Measurements from ENCODE around the gene USF3. TPM values are rescaled to one million over a fixed set of nuclear protein-coding genes. Genes with fewer than 3 reads are reported as not detected.

The USF3 gene
- total and polyA plus RNA-seq, 9 of the 15 experiments (the other 6 are each of a cell fraction or from before 2014, with no cell fraction given), result 1.4 to 6.9 (median 3.1) TPM

DNA sequence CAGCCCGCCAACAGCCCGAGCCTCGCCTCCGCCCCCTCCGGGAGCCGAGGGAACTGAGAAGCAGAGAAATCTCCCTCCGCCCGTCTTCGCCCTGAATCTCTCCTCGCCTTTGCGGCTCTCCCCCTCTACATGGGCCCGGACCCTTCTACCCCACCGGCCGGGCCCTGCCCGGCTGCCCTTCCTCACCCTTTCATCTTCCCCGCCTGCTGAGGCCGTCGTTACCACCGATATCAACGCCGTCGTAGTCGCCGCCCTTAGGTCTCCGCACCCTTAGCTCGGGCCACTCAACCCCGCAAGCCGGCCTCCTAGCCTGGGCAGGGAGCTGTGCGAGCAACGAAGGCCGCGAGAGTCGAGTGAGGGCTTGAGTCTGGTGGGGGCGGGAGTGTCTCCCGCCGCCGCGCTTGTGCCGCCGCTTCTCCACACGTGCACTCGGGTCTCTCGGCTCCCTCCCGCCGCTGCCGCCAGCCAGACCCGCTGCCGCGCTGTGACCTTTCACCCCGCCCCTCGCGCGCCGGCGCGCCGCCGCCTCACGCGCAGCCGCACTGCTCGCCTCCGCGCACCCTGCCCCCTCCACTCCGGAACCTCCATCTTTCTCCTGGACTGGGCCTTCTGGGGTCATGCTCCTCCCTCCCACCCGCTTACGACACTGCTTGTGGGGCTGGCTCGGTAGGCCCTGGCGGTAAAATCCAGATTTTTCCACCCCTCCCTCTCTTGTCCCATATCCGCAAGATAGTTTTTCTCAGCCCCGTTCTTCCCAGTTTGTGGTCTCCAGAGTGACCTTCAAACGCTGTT lies 49.5 kb upstream of the USF3 start, which contains the start of gene NAA50 (continued):
- TF ChIP-seq, protein P1, sequence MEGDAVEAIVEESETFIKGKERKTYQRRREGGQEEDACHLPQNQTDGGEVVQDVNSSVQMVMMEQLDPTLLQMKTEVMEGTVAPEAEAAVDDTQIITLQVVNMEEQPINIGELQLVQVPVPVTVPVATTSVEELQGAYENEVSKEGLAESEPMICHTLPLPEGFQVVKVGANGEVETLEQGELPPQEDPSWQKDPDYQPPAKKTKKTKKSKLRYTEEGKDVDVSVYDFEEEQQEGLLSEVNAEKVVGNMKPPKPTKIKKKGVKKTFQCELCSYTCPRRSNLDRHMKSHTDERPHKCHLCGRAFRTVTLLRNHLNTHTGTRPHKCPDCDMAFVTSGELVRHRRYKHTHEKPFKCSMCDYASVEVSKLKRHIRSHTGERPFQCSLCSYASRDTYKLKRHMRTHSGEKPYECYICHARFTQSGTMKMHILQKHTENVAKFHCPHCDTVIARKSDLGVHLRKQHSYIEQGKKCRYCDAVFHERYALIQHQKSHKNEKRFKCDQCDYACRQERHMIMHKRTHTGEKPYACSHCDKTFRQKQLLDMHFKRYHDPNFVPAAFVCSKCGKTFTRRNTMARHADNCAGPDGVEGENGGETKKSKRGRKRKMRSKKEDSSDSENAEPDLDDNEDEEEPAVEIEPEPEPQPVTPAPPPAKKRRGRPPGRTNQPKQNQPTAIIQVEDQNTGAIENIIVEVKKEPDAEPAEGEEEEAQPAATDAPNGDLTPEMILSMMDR (IDR thresholded peaks at IDR 0.05 in 2 of 3, conservative IDR thresholded peaks at IDR 0.05 in 1 of 3; ENCODE audit: insufficient read depth in 2 of 3, low read depth in 1 of 3, low read length in 3 of 3), result peak in 2 of 3 experiments; percentile 24 to 28; a peak in 3 of 6 replicates
- TF ChIP-seq ETV5 (CRISPR knock-in tag; IDR thresholded peaks at IDR 0.05; ENCODE audit: low read depth), result no peak
- TF ChIP-seq HSF4 (CRISPR knock-in tag; IDR thresholded peaks at IDR 0.05; ENCODE audit: borderline replicate concordance), result no peak
- peak; percentile 77 for TF ChIP-seq MEIS2 (IDR thresholded peaks at IDR 0.05; ENCODE audit: partially characterized antibody)
- TF ChIP-seq, protein P2, sequence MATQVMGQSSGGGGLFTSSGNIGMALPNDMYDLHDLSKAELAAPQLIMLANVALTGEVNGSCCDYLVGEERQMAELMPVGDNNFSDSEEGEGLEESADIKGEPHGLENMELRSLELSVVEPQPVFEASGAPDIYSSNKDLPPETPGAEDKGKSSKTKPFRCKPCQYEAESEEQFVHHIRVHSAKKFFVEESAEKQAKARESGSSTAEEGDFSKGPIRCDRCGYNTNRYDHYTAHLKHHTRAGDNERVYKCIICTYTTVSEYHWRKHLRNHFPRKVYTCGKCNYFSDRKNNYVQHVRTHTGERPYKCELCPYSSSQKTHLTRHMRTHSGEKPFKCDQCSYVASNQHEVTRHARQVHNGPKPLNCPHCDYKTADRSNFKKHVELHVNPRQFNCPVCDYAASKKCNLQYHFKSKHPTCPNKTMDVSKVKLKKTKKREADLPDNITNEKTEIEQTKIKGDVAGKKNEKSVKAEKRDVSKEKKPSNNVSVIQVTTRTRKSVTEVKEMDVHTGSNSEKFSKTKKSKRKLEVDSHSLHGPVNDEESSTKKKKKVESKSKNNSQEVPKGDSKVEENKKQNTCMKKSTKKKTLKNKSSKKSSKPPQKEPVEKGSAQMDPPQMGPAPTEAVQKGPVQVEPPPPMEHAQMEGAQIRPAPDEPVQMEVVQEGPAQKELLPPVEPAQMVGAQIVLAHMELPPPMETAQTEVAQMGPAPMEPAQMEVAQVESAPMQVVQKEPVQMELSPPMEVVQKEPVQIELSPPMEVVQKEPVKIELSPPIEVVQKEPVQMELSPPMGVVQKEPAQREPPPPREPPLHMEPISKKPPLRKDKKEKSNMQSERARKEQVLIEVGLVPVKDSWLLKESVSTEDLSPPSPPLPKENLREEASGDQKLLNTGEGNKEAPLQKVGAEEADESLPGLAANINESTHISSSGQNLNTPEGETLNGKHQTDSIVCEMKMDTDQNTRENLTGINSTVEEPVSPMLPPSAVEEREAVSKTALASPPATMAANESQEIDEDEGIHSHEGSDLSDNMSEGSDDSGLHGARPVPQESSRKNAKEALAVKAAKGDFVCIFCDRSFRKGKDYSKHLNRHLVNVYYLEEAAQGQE (IDR thresholded peaks at IDR 0.05; ENCODE audit: borderline replicate concordance), result peak; percentile 92
- TF ChIP-seq, protein P2 (CRISPR knock-in tag; IDR thresholded peaks at IDR 0.05; ENCODE audit: low read depth), result no peak
- TF ChIP-seq NR2C1 (IDR thresholded peaks at IDR 0.05), result peak; percentile 90
- TF ChIP-seq NR2C1 (tag; IDR thresholded peaks at IDR 0.05), result peak; percentile 91
- TF ChIP-seq, protein P3, sequence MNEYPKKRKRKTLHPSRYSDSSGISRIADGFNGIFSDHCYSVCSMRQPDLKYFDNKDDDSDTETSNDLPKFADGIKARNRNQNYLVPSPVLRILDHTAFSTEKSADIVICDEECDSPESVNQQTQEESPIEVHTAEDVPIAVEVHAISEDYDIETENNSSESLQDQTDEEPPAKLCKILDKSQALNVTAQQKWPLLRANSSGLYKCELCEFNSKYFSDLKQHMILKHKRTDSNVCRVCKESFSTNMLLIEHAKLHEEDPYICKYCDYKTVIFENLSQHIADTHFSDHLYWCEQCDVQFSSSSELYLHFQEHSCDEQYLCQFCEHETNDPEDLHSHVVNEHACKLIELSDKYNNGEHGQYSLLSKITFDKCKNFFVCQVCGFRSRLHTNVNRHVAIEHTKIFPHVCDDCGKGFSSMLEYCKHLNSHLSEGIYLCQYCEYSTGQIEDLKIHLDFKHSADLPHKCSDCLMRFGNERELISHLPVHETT (CRISPR knock-in tag; conservative IDR thresholded peaks at IDR 0.05 in 1 of 2, IDR thresholded peaks at IDR 0.05 in 1 of 2), result 0 out of 4 replicates have a peak, but pooled peaks of 1 of the 2 experiments have one; percentile 36
- TF ChIP-seq FIP1L1 (IDR thresholded peaks at IDR 0.05; ENCODE audit: low read depth, low read length, poor library complexity, severe bottlenecking), result peak; percentile 53
- TF ChIP-seq TFAM (CRISPR knock-in tag; conservative IDR thresholded peaks at IDR 0.05), result no peak
- peak; percentile 5; the same call in 1 of the 2 replicates for TF ChIP-seq CBX1 (IDR thresholded peaks at IDR 0.05; ENCODE audit: low read depth)
- no peak for TF ChIP-seq HDAC6 (IDR thresholded peaks at IDR 0.05; ENCODE audit: low read depth, low read length)
